Measurements from ENCODE around the gene RPS21. TPM values are rescaled to one million over a fixed set of nuclear protein-coding genes. Genes with fewer than 3 reads are reported as not detected.

The RPS21 gene
- total RNA-seq, 5 donors from 2014 or later (not counting 1 experiment from before 2014, with no cell fraction given), result 2,807 to 3,290 (median 3,085) TPM

GRCh38 chr20:62344782-62345181, 42.1 kb upstream of the RPS21 start:
- Mint-ChIP-seq H3K27ac (no peak overlapping the region), H3K4me3 (no peak overlapping the region), H3K9me3 (peaks cover 4 to 8% (median 5%) of the 10 kb centered on the region in 3 donors), H3K27me3 (peaks cover 3 to 4% of the 10 kb centered on the region in 2 donors), H3K4me1 (peaks cover 0 to under 1% (median 0%) of the 10 kb centered on the region in 3 donors), H3K36me3 (no peaks in the 10 kb centered on the region)
- Histone ChIP-seq H3K36me3 (ENCODE audit: control insufficient read depth in 2 of 2, extremely low read depth in 1 of 2, insufficient read depth in 1 of 2, low read length in 1 of 2) (no peaks in the 10 kb centered on the region), H3K4me1 (ENCODE audit: control insufficient read depth in 1 of 2, extremely low read depth in 1 of 2, insufficient read depth in 2 of 2, low read length in 2 of 2) (no peaks in the 10 kb centered on the region), H3K27ac (ENCODE audit: low read length) (no peak overlapping the region), H3K4me3 (ENCODE audit: control insufficient read depth in 1 of 2, extremely low read depth in 1 of 2, low read length in 1 of 2) (no peak overlapping the region), H3K9me3 (no peaks in the 10 kb centered on the region), H3K27me3 (replicated peaks in 1 of 2; ENCODE audit: control insufficient read depth in 2 of 2, extremely low read depth in 1 of 2, insufficient read depth in 2 of 2, low read length in 1 of 2) (peaks cover 0 to 6% of the 10 kb centered on the region in 2 experiments)
- 92% methylated on average over 10 of the region's 10 CpGs for WGBS (ENCODE audit: insufficient coverage)
- no peak for ATAC-seq (replicated peaks in 1 of 4)
- CTCF ChIA-PET, result no interaction called here
- POLR2A ChIA-PET, result no interaction called here
- no peak for DNase-seq

- ATAC-seq (replicated peaks in 1 of 4), result no peak
- DNase-seq, result no peak
- Histone ChIP-seq H3K9me3 (no peaks in the 10 kb centered on the region), H3K36me3 (ENCODE audit: control insufficient read depth in 2 of 2, extremely low read depth in 1 of 2, insufficient read depth in 1 of 2, low read length in 1 of 2) (no peaks in the 10 kb centered on the region), H3K4me3 (ENCODE audit: control insufficient read depth in 1 of 2, extremely low read depth in 1 of 2, low read length in 1 of 2) (no peak overlapping the region), H3K27me3 (replicated peaks in 1 of 2; ENCODE audit: control insufficient read depth in 2 of 2, extremely low read depth in 1 of 2, insufficient read depth in 2 of 2, low read length in 1 of 2) (peaks cover 0 to 6% of the 10 kb centered on the region in 2 experiments), H3K4me1 (ENCODE audit: control insufficient read depth in 1 of 2, extremely low read depth in 1 of 2, insufficient read depth in 2 of 2, low read length in 2 of 2) (no peaks in the 10 kb centered on the region), H3K27ac (ENCODE audit: low read length) (no peak overlapping the region)
- Mint-ChIP-seq H3K4me1 (no peaks in the 10 kb centered on the region), H3K36me3 (no peaks in the 10 kb centered on the region), H3K27ac (no peak overlapping the region), H3K9me3 (peaks cover 4 to 8% (median 5%) of the 10 kb centered on the region in 3 donors), H3K4me3 (no peak overlapping the region), H3K27me3 (peaks cover 0 to 1% of the 10 kb centered on the region in 2 donors)
- POLR2A ChIA-PET, result no interaction called here
- CTCF ChIA-PET, result no interaction called here
- WGBS (ENCODE audit: insufficient coverage), result 93% methylated on average over 16 of the region's 25 CpGs
Observed at GRCh38 chr20:62345681-62346370, 41.1 kb upstream of the RPS21 start.

GRCh38 chr20:62346398-62347150, 40.3 kb upstream of the RPS21 start:
- no peak for ATAC-seq (replicated peaks in 1 of 4)
- H3K27me3 ChIP-seq (replicated peaks in 1 of 2; ENCODE audit: control insufficient read depth in 2 of 2, extremely low read depth in 1 of 2, insufficient read depth in 2 of 2, low read length in 1 of 2), result peaks cover 0 to 6% of the 10 kb centered on the region in 2 experiments
- Mint-ChIP-seq H3K36me3 (no peaks in the 10 kb centered on the region), H3K9me3 (peaks cover 4 to 8% (median 5%) of the 10 kb centered on the region in 3 donors), H3K4me1 (no peaks in the 10 kb centered on the region), H3K4me3 (no peak overlapping the region), H3K27me3 (peaks cover 0 to under 1% of the 10 kb centered on the region in 2 donors), H3K27ac (no peak overlapping the region)
- CTCF ChIA-PET, result no interaction called here
- POLR2A ChIA-PET, result no interaction called here
- H3K27ac ChIP-seq (ENCODE audit: low read length), result no peak overlapping the region
- H3K4me1 ChIP-seq (ENCODE audit: control insufficient read depth in 1 of 2, extremely low read depth in 1 of 2, insufficient read depth in 2 of 2, low read length in 2 of 2), result no peaks in the 10 kb centered on the region
- 87% methylated on average over 24 of the region's 34 CpGs for WGBS (ENCODE audit: insufficient coverage)
- H3K9me3 ChIP-seq, result no peaks in the 10 kb centered on the region
- DNase-seq, result no peak
- no peak overlapping the region for H3K4me3 ChIP-seq (ENCODE audit: control insufficient read depth in 1 of 2, extremely low read depth in 1 of 2, low read length in 1 of 2)
- no peaks in the 10 kb centered on the region for H3K36me3 ChIP-seq (ENCODE audit: control insufficient read depth in 2 of 2, extremely low read depth in 1 of 2, insufficient read depth in 1 of 2, low read length in 1 of 2)

GRCh38 chr20:62347151-62347404, 39.8 kb upstream of the RPS21 start:
- no peak overlapping the region for H3K4me3 ChIP-seq (ENCODE audit: control insufficient read depth in 1 of 2, extremely low read depth in 1 of 2, low read length in 1 of 2)
- H3K4me3 Mint-ChIP-seq, result no peak overlapping the region
- no peaks in the 10 kb centered on the region for H3K9me3 ChIP-seq
- H3K9me3 Mint-ChIP-seq, result peaks cover 4 to 8% (median 5%) of the 10 kb centered on the region in 3 donors
- H3K4me1 Mint-ChIP-seq, result no peaks in the 10 kb centered on the region
- no peaks in the 10 kb centered on the region for H3K27me3 Mint-ChIP-seq
- WGBS (ENCODE audit: insufficient coverage), result 84% methylated on average over 10 of the region's 10 CpGs
- no peaks in the 10 kb centered on the region for H3K36me3 ChIP-seq (ENCODE audit: control insufficient read depth in 2 of 2, extremely low read depth in 1 of 2, insufficient read depth in 1 of 2, low read length in 1 of 2)
- DNase-seq, result no peak
- no peaks in the 10 kb centered on the region for H3K36me3 Mint-ChIP-seq
- no peak for ATAC-seq (replicated peaks in 1 of 4)
- ChIA-PET CTCF (no interaction called here), POLR2A (no interaction called here)
- H3K27me3 ChIP-seq (replicated peaks in 1 of 2; ENCODE audit: control insufficient read depth in 2 of 2, extremely low read depth in 1 of 2, insufficient read depth in 2 of 2, low read length in 1 of 2), result peaks cover 0 to 6% of the 10 kb centered on the region in 2 experiments
- no peaks in the 10 kb centered on the region for H3K4me1 ChIP-seq (ENCODE audit: control insufficient read depth in 1 of 2, extremely low read depth in 1 of 2, insufficient read depth in 2 of 2, low read length in 2 of 2)
- H3K27ac Mint-ChIP-seq, result no peak overlapping the region
- H3K27ac ChIP-seq (ENCODE audit: low read length), result no peak overlapping the region

GRCh38 chr20:62347445-62347844, 39.5 kb upstream of the RPS21 start:
- H3K9me3 ChIP-seq, result no peaks in the 10 kb centered on the region
- Mint-ChIP-seq H3K36me3 (no peaks in the 10 kb centered on the region), H3K9me3 (peaks cover 4 to 8% (median 5%) of the 10 kb centered on the region in 3 donors), H3K27ac (no peak overlapping the region), H3K27me3 (no peaks in the 10 kb centered on the region), H3K4me1 (no peaks in the 10 kb centered on the region), H3K4me3 (no peak overlapping the region)
- peaks cover 0 to 6% of the 10 kb centered on the region in 2 experiments for H3K27me3 ChIP-seq (replicated peaks in 1 of 2; ENCODE audit: control insufficient read depth in 2 of 2, extremely low read depth in 1 of 2, insufficient read depth in 2 of 2, low read length in 1 of 2)
- 69% methylated on average over 9 of the region's 9 CpGs for WGBS (ENCODE audit: insufficient coverage)
- no peak for DNase-seq
- POLR2A ChIA-PET, result no interaction called here
- H3K4me1 ChIP-seq (ENCODE audit: control insufficient read depth in 1 of 2, extremely low read depth in 1 of 2, insufficient read depth in 2 of 2, low read length in 2 of 2), result no peaks in the 10 kb centered on the region
- ATAC-seq (replicated peaks in 1 of 4), result no peak
- H3K36me3 ChIP-seq (ENCODE audit: control insufficient read depth in 2 of 2, extremely low read depth in 1 of 2, insufficient read depth in 1 of 2, low read length in 1 of 2), result no peaks in the 10 kb centered on the region
- no peak overlapping the region for H3K27ac ChIP-seq (ENCODE audit: low read length)
- CTCF ChIA-PET, result no interaction called here
- no peak overlapping the region for H3K4me3 ChIP-seq (ENCODE audit: control insufficient read depth in 1 of 2, extremely low read depth in 1 of 2, low read length in 1 of 2)

GRCh38 chr20:62348604-62349003, 38.3 kb upstream of the RPS21 start:
- H3K27me3 ChIP-seq (replicated peaks in 1 of 2; ENCODE audit: control insufficient read depth in 2 of 2, extremely low read depth in 1 of 2, insufficient read depth in 2 of 2, low read length in 1 of 2), result peaks cover 0 to 15% of the 10 kb centered on the region in 2 experiments
- H3K4me1 Mint-ChIP-seq, result no peaks in the 10 kb centered on the region
- no peaks in the 10 kb centered on the region for H3K36me3 ChIP-seq (ENCODE audit: control insufficient read depth in 2 of 2, extremely low read depth in 1 of 2, insufficient read depth in 1 of 2, low read length in 1 of 2)
- no peaks in the 10 kb centered on the region for H3K9me3 ChIP-seq
- H3K36me3 Mint-ChIP-seq, result no peaks in the 10 kb centered on the region
- no peaks in the 10 kb centered on the region for H3K27me3 Mint-ChIP-seq
- no peak overlapping the region for H3K4me3 ChIP-seq (ENCODE audit: control insufficient read depth in 1 of 2, extremely low read depth in 1 of 2, low read length in 1 of 2)
- ATAC-seq (replicated peaks in 1 of 4), result no peak
- ChIA-PET CTCF (no interaction called here), POLR2A (no interaction called here)
- no peaks in the 10 kb centered on the region for H3K4me1 ChIP-seq (ENCODE audit: control insufficient read depth in 1 of 2, extremely low read depth in 1 of 2, insufficient read depth in 2 of 2, low read length in 2 of 2)
- H3K9me3 Mint-ChIP-seq, result peaks cover 4 to 8% (median 5%) of the 10 kb centered on the region in 3 donors
- no CpG with 5 or more reads among the region's 1 CpG for WGBS (ENCODE audit: insufficient coverage)
- no peak overlapping the region for H3K27ac ChIP-seq (ENCODE audit: low read length)
- H3K4me3 Mint-ChIP-seq, result no peak overlapping the region
- no peak for DNase-seq
- no peak overlapping the region for H3K27ac Mint-ChIP-seq
